AG10803 (cell line): ENCODE measurements around the gene FGD4.
A peak's percentile ranks its signal among the peaks of the same experiment; 100 is the strongest.

Source experiments
- DNase-seq: peaks from one replicate; pipeline ENCODE4 v3.0.0; 2010; ENCODE audit warnings: low read depth
- H3K4me3 ChIP-seq: 2 replicates; pipeline ENCODE4 v1.5.1; 2011; ENCODE audit warnings: mild to moderate bottlenecking, low read length, control low read depth
- TF ChIP-seq, protein P1 (sequence below): conservative IDR thresholded peaks from 2 replicates; pipeline ENCODE4 v1.5.1; 2011; ENCODE audit warnings: mild to moderate bottlenecking, low read length, control low read depth, inconsistent platforms

The FGD4 gene

DNA sequence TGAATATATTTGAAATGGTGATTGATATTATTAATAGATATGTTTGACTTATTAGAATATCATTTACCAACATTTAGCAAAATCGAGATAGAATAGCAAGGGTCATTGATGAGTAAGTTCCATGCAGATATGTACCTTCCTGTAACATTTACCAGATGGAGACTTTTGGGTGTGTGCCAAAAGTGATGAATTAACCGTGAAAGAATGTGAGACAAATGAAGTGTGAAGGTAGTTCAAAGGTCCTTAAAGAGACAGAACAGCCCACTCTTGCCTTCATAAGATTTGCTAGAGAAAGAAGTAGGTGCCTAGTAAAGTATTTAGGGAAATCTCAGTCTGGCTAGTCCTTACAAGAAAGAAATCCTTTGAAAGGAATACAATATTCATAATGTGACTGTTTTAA, 45.5 kb downstream of the FGD4 start:
- TF ChIP-seq, protein P1, sequence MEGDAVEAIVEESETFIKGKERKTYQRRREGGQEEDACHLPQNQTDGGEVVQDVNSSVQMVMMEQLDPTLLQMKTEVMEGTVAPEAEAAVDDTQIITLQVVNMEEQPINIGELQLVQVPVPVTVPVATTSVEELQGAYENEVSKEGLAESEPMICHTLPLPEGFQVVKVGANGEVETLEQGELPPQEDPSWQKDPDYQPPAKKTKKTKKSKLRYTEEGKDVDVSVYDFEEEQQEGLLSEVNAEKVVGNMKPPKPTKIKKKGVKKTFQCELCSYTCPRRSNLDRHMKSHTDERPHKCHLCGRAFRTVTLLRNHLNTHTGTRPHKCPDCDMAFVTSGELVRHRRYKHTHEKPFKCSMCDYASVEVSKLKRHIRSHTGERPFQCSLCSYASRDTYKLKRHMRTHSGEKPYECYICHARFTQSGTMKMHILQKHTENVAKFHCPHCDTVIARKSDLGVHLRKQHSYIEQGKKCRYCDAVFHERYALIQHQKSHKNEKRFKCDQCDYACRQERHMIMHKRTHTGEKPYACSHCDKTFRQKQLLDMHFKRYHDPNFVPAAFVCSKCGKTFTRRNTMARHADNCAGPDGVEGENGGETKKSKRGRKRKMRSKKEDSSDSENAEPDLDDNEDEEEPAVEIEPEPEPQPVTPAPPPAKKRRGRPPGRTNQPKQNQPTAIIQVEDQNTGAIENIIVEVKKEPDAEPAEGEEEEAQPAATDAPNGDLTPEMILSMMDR = no peak
- DNase-seq = peak; percentile 47

DNA sequence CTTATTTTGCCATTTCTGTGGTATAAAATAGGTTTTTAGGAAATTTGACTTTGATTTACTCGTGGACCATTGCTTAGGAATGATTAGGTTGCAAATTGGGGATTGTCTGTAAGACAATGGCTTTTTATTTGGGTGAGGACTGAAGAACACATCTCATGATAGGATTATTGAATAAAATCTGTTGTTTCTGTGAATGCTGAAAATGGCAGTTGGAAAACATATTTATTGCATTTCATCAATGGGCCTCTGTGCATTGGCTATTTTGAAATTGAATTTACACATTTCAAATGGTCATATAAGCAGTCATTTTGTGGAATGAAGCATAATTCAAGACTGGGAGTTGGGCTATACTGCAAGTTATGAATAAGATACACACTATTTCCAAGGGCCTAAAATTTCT, 46.0 kb downstream of the FGD4 start:
- no peak for DNase-seq
- TF ChIP-seq, protein P1 = no peak
- H3K4me3 ChIP-seq = no peak overlapping the region

More for the DNA sequence above, 45.5 kb downstream of the FGD4 start:
- no peak overlapping the region for H3K4me3 ChIP-seq

DNA sequence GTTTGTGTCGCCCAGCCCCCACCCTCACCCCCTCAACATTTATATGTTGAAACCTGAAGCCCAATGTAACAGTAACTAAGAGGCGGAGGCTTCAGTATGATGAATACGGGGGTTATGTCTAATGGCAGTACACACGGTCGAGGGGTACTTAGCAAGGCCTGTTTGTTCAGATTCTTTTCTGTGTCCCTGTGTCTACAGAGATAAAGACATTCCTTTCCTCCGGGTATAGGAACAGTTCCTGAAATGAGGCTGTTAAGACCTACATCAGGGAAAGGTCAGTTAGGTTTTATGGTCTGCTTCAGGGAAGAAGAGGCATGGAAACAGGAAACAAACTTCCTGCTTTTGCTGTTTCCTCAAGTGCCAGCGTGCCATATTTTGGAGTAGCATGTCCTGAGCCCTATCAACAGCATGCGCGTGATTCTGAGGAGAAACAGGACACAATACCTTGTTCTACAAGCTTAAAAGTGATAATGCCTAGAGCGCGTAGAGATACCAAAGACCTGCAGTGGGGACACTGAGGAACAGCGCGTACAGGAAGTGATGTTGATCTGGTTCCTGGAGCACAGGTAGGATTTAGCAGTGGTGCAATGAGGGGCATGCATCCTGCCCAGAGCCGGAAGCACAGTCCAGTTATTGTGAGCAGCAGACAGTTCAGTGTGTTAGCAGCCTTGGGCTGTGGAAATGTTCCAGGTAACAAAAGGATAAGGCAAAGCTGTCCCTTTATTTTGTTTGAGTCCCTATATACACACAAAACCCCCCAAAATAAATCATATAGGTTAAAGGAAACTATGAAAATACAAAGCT, 47.2 kb downstream of the FGD4 start:
- TF ChIP-seq, protein P1 = no peak
- no peak for DNase-seq
- no peak overlapping the region for H3K4me3 ChIP-seq

DNA sequence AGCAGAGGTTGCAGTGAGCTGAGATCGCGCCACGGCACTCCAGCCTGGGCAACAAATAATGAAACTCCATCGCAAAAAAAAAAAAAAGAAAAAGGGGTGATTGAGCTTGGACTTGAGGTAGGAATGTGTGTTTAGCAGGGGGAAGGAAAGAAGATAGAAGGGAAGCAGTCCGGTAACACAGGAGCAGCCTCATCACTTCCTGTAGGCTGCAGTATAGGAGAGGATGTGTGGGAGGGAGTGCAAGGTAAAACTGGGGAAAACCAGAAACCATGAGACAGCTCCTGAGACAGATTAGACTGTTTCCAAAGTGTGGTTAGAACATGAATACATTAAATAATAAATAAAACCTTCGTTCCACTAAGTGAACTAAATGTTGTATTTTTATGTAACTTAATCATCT, 49.2 kb downstream of the FGD4 start:
- no peak for DNase-seq
- TF ChIP-seq, protein P1 = no peak

DNA sequence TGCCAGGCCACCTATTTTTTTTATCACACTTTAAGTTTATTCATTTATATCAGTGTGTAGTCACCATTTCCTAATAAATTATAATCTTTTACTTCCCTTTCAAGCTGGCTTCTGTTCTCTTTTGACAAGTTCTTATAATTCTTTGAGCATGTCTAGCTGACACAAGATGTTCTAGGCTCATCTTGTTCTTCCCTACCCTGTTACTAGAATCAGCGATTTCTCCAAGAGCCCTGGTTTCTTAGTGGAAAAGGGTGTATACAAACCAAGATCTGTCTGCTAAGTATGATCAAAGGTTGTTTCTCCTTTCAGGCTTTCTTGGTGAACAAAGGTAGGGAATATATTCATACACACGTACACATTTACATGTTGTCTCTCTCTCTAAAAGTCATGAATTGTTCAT, 51.0 kb downstream of the FGD4 start:
- DNase-seq = no peak
- TF ChIP-seq, protein P1 = no peak
- H3K4me3 ChIP-seq = no peak overlapping the region

More for the DNA sequence above, 49.2 kb downstream of the FGD4 start:
- H3K4me3 ChIP-seq = no peak overlapping the region

DNA sequence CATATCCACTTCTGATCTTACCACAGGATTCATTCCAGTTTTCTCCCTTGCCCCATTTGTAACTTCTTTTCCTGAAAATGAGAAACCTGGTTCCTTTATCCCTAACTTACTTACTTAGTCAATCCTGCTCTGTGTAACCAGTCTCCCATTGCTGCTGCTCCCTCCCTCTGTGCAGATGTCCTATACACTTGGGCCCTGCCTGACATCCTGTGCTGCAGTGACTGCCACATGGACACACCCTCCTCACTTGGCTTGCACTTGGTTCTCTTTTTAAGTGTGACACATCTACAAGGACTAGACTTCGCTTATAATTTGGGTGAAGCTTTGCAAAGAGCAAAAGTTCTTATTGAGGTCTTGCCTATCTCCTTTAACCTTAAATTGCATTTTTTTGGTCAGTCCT, 51.4 kb downstream of the FGD4 start:
- no peak overlapping the region for H3K4me3 ChIP-seq
- TF ChIP-seq, protein P1 = no peak
- no peak for DNase-seq

DNA sequence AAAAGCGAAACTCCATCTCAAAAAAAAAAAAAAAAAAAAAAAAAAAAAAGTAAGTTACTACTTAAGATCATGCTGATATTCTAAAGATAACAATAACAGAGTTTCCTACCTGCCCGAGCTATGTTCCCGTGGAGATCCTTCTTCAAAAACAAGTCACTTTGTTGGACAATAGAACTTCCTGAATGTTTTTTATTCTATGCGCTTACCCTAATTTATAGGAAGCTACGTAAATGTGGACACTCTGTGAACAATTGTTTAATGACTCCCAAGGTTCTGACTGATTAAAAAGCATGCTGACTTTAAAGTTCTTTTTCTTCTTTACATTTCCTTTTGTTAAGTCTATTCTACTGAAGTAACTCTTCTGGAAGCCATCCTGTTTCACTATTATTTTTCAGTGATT, 52.5 kb downstream of the FGD4 start:
- TF ChIP-seq, protein P1 = no peak
- no peak overlapping the region for H3K4me3 ChIP-seq
- DNase-seq = no peak
